Activated naive CD8-positive, alpha-beta T cell treated with anti-CD3 and anti-CD28 coated beads for 36 hours (primary cell): Measurements from ENCODE around the gene ITGAL. TPM values are rescaled to one million over a fixed set of nuclear protein-coding genes. Genes with fewer than 3 reads are reported as not detected.
"Not testable (repeated sequence)": the region's sequence is repeated elsewhere in the genome, so short reads cannot be mapped to it uniquely, and the experiment has no call there.

Experiments
- DNase-seq: peaks from one replicate; pipeline ENCODE4 v3.0.0; 2021
- H3K27ac Mint-ChIP-seq: one replicate; pipeline ENCODE4 v1.8.0; 2022; ENCODE audit warnings: mild to moderate bottlenecking, moderate library complexity, mixed read lengths
- H3K27me3 Mint-ChIP-seq: one replicate; pipeline ENCODE4 v1.8.0; 2022; ENCODE audit warnings: mild to moderate bottlenecking, mixed read lengths
- H3K36me3 Mint-ChIP-seq: one replicate; pipeline ENCODE4 v1.8.0; 2021; ENCODE audit warnings: mild to moderate bottlenecking, mixed read lengths
- H3K4me1 Mint-ChIP-seq: one replicate; pipeline ENCODE4 v1.8.0; 2021; ENCODE audit warnings: mixed read lengths
- H3K4me3 Mint-ChIP-seq: one replicate; pipeline ENCODE4 v1.8.0; 2022; ENCODE audit warnings: mild to moderate bottlenecking, moderate library complexity, mixed read lengths
- H3K9me3 Mint-ChIP-seq: one replicate; pipeline ENCODE4 v1.8.0; 2022; ENCODE audit warnings: mixed read lengths
- total RNA-seq, 2 experiments: library from RNA; stranded (reverse); gene quantifications; one replicate each; pipeline ENCODE4 v1.2.3, GENCODE V29; 2021

Gene ITGAL
- total RNA-seq, 2 experiments from 2014 or later, result 233 to 235 TPM

DNA sequence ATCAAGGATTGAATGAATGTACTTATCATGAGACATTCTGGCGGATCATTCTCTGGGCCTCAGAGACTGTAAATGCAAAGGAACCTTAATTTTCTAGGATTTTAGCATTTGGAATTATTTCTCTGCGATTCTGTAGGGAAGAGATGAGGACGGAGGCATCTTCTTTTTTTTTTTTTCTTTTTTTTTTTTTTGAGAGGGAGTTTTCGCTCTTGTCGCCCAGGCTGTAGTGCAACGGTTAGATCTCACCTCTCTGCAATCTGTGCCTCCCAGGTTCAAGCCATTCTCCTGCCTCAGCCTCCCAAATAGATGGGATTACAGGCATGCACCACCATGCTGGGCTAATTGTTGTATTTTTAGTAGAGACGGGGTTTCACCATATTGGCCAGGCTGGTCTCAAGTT, 2.1 kb downstream of the ITGAL start:
- Mint-ChIP-seq H3K36me3 (peaks cover 61% of the 10 kb centered on the region), H3K4me1 (peaks cover 56% of the 10 kb centered on the region)

DNA sequence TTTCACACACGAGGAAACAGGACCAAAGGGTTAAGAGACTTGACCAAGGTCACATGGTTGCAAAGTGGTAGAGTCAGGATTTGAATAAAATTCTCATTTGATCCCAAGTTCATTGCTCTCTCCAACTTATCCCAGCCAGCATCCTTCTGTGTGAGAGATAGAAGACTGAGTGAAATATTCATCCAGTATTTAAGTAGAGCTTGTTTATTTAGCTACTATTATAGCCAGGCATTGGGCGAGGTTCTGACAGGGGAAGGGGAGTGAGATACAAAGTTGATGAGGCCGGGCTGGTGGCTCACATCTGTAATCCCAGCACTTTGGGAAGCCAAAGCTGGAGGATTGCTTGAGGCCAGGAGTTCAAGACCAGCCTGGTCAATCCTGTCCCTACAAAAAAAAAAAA, 4.4 kb downstream of the ITGAL start:
- Mint-ChIP-seq H3K9me3 (no peaks in the 10 kb centered on the region), H3K4me3 (no peak overlapping the region), H3K27ac (peak overlapping the region; percentile 68)

More for the DNA sequence above, 2.1 kb downstream of the ITGAL start:
- H3K9me3 Mint-ChIP-seq, result no peaks in the 10 kb centered on the region
- H3K27me3 Mint-ChIP-seq, result no peaks in the 10 kb centered on the region
- peak overlapping the region; percentile 82 for H3K27ac Mint-ChIP-seq
- peak overlapping the region; percentile 91 for H3K4me3 Mint-ChIP-seq
- no peak for DNase-seq

GRCh38 chr16:30477773-30478172, 5.2 kb downstream of the ITGAL start:
- peaks cover 53% of the 10 kb centered on the region for H3K4me1 Mint-ChIP-seq

More for the DNA sequence above, 4.4 kb downstream of the ITGAL start:
- Mint-ChIP-seq H3K36me3 (peaks cover 78% of the 10 kb centered on the region), H3K4me1 (peaks cover 53% of the 10 kb centered on the region), H3K27me3 (no peaks in the 10 kb centered on the region)
- no peak for DNase-seq

GRCh38 chr16:30478766-30479478, 6.4 kb downstream of the ITGAL start:
- Mint-ChIP-seq H3K9me3 (no peaks in the 10 kb centered on the region), H3K36me3 (peaks cover 75% of the 10 kb centered on the region), H3K4me1 (peaks cover 57% of the 10 kb centered on the region), H3K27ac (peak overlapping the region; percentile 59), H3K4me3 (no peak overlapping the region), H3K27me3 (no peaks in the 10 kb centered on the region)
- DNase-seq, result no peak

More at GRCh38 chr16:30477773-30478172, 5.2 kb downstream of the ITGAL start:
- H3K36me3 Mint-ChIP-seq, result peaks cover 78% of the 10 kb centered on the region
- H3K27ac Mint-ChIP-seq, result peak overlapping the region; percentile 68
- H3K9me3 Mint-ChIP-seq, H3K4me3 Mint-ChIP-seq, H3K27me3 Mint-ChIP-seq, DNase-seq: not testable (repeated sequence)

DNA sequence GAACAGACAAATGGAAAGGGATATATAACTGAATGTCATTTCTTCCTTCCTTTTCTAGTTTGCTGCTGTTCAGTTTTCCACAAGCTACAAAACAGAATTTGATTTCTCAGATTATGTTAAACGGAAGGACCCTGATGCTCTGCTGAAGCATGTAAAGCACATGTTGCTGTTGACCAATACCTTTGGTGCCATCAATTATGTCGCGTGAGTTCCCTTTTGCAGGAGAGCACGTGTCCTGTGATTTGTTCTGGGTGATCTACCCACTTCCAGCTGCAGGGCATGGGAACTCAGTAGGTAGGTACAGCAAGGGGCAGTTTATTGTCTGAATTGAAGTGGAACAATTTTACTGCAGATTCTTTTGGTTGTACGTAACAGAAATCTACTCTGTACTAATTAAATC, 8.8 kb downstream of the ITGAL start:
- Mint-ChIP-seq H3K27ac (peak overlapping the region; percentile 51), H3K4me1 (peaks cover 49% of the 10 kb centered on the region), H3K9me3 (no peaks in the 10 kb centered on the region), H3K27me3 (no peaks in the 10 kb centered on the region), H3K36me3 (peaks cover 73% of the 10 kb centered on the region), H3K4me3 (no peak overlapping the region)
- DNase-seq, result no peak

DNA sequence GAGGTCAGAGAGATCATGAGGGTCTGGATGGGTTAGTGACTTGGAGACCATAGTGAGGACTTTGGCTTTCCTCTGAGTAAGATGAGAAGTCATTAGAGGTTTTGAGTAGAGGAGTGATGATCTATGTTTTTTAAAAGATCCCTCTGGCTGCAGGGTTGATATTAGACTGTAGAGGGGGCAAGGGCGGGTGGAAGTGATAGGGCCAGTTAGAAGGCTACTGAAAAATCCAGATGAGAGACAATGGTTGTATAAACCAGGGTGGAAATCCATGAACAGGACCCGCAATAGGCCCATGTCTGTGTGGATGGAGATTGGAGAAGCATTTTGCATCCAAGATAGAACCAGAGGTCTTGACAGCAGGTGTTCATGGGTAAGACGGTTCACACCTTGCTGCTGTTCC, 9.8 kb downstream of the ITGAL start:
- DNase-seq, result no peak
- H3K36me3 Mint-ChIP-seq, result peaks cover 66% of the 10 kb centered on the region
- peaks cover 43% of the 10 kb centered on the region for H3K4me1 Mint-ChIP-seq
- peak overlapping the region; percentile 62 for H3K27ac Mint-ChIP-seq
- no peaks in the 10 kb centered on the region for H3K9me3 Mint-ChIP-seq
- H3K27me3 Mint-ChIP-seq, result no peaks in the 10 kb centered on the region
- H3K4me3 Mint-ChIP-seq, result no peak overlapping the region

DNA sequence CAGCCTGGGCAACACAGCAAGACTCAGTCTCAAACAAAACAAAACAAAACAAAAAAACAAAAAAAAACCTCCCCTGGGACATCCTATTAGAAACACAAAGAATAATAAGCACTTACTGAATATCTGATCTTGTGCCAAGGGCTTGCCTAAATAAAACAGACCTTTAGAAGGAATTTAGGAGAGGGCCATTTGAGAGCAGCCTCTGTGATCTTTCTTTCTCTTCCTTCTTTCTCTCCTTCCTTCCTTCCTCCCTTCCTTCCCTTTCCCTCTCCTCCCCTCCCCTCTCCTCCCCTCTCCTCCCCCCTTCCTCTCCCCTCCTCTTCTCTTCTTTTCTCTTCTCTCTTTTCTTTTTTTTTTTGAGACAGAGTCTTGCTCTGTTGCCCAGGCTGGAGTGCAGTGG, 12.3 kb downstream of the ITGAL start:
- H3K4me3 Mint-ChIP-seq, result no peak overlapping the region
- H3K36me3 Mint-ChIP-seq, result peaks cover 68% of the 10 kb centered on the region
- peak overlapping the region; percentile 74 for H3K27ac Mint-ChIP-seq
- no peak for DNase-seq
- no peaks in the 10 kb centered on the region for H3K9me3 Mint-ChIP-seq
- peaks cover 41% of the 10 kb centered on the region for H3K4me1 Mint-ChIP-seq
- no peaks in the 10 kb centered on the region for H3K27me3 Mint-ChIP-seq

- no peak overlapping the region for H3K4me3 Mint-ChIP-seq
- peaks cover 67% of the 10 kb centered on the region for H3K36me3 Mint-ChIP-seq
- H3K27ac Mint-ChIP-seq, result peak overlapping the region; percentile 75
- H3K27me3 Mint-ChIP-seq, result no peaks in the 10 kb centered on the region
- no peak for DNase-seq
- H3K4me1 Mint-ChIP-seq, result peaks cover 41% of the 10 kb centered on the region
- no peaks in the 10 kb centered on the region for H3K9me3 Mint-ChIP-seq
Measured at GRCh38 chr16:30485818-30486436, 13.4 kb downstream of the ITGAL start.

- Mint-ChIP-seq H3K27ac (peak overlapping the region; percentile 58), H3K4me3 (no peak overlapping the region), H3K27me3 (no peaks in the 10 kb centered on the region), H3K4me1 (peaks cover 42% of the 10 kb centered on the region), H3K9me3 (no peaks in the 10 kb centered on the region), H3K36me3 (peaks cover 57% of the 10 kb centered on the region)
- no peak for DNase-seq
Measured at GRCh38 chr16:30488764-30489605, 16.4 kb downstream of the ITGAL start.

DNA sequence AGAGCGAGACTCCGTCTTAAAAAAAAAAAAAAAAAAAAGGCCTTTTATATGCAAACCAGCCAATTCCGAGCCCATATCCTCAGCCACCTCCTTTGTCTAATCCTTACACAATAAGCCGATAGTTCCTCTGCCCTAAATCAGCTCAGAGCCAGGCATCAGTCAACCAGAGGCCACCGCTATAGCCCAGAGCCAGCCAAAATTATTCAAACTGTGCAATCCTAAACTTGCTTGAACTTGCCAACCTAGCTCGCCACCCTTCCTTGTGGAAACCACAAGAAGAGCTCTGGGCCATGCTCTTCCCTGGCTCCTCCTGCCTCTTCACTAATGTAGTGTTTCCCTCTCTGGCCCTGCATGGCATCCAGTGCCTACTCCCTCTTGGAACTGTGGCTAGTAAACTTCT, 17.7 kb downstream of the ITGAL start:
- H3K27me3 Mint-ChIP-seq, result no peaks in the 10 kb centered on the region
- H3K4me3 Mint-ChIP-seq, result no peak overlapping the region
- H3K27ac Mint-ChIP-seq, result peak overlapping the region; percentile 75
- H3K4me1 Mint-ChIP-seq, result peaks cover 38% of the 10 kb centered on the region
- no peak for DNase-seq
- H3K36me3 Mint-ChIP-seq, result peaks cover 57% of the 10 kb centered on the region
- no peaks in the 10 kb centered on the region for H3K9me3 Mint-ChIP-seq

GRCh38 chr16:30491229-30491628, 18.7 kb downstream of the ITGAL start:
- H3K4me1 Mint-ChIP-seq, result peaks cover 34% of the 10 kb centered on the region
- no peaks in the 10 kb centered on the region for H3K9me3 Mint-ChIP-seq
- peak overlapping the region; percentile 75 for H3K27ac Mint-ChIP-seq
- H3K36me3 Mint-ChIP-seq, result peaks cover 56% of the 10 kb centered on the region
- no peaks in the 10 kb centered on the region for H3K27me3 Mint-ChIP-seq
- DNase-seq, result no peak
- no peak overlapping the region for H3K4me3 Mint-ChIP-seq

DNA sequence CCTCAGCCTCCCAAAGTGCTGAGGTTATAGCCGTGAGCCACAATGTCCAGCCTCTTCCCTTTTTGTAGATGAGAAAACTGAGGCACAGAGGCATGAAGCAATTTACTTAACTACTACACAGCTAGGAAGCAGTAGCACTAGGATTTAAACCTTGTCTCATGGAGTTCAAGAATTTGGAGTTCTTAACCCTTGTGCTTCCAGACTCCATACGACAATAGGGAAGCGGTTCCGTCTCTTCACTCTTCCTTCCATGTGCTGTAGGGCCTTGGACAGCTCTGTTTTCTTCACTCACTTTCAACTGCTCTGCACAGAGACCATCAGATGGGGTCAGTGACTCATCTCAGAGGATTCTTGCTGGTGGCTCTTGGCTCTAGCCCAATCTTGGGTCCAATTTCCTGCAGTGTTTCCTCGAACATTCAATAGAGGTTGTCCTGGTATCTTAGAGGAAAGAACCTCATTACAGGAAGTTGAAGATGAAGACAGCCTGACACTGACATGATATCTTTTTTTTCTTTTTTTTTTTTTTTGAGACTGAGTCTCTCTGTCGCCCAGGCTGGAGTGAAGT, 19.3 kb downstream of the ITGAL start:
- DNase-seq, result peak; percentile 37
- Mint-ChIP-seq H3K27ac (peak overlapping the region; percentile 75), H3K4me1 (peaks cover 33% of the 10 kb centered on the region), H3K36me3 (peaks cover 54% of the 10 kb centered on the region), H3K9me3 (no peaks in the 10 kb centered on the region), H3K4me3 (no peak overlapping the region), H3K27me3 (no peaks in the 10 kb centered on the region)

DNA sequence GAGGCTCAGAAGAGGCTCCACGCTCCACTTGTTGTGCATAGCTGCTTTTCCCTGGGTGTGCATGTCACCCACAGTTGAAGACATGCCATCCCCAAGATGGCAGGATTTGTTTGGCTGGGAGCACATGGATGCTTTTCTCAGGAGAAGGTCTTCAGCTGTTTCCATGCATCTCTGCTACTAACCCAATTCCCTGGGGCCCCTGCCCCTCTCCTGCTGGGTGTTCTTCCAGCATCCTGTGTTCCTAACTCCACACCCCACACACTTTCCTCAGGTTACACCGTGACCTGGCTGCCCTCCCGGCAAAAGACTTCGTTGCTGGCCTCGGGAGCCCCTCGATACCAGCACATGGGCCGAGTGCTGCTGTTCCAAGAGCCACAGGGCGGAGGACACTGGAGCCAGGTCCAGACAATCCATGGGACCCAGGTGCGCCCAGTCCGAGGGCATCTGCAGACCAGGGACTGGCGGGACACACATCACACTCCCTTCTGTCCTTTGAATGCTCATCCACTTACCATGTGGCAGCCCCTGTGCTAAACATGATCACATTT, 21.5 kb downstream of the ITGAL start:
- H3K4me3 Mint-ChIP-seq, result no peak overlapping the region
- peaks cover 27% of the 10 kb centered on the region for H3K4me1 Mint-ChIP-seq

DNA sequence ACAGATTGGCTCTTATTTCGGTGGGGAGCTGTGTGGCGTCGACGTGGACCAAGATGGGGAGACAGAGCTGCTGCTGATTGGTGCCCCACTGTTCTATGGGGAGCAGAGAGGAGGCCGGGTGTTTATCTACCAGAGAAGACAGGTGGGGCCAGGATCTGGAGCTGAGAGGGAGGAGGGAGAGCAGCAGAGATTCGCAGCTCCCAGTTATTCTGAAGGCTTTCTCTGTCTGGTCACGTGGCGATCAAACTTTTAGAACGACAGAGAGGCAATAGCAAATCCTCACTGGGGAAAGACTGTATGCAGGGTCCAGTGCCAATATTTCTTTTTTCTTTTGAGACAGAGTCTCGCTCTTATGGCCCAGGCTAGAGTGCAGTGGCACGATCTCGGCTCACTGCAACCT, 22.2 kb downstream of the ITGAL start:
- no peak overlapping the region for H3K4me3 Mint-ChIP-seq
- no peaks in the 10 kb centered on the region for H3K9me3 Mint-ChIP-seq
- peaks cover 24% of the 10 kb centered on the region for H3K4me1 Mint-ChIP-seq
- peaks cover 47% of the 10 kb centered on the region for H3K36me3 Mint-ChIP-seq
- H3K27ac Mint-ChIP-seq, result peak overlapping the region; percentile 26
- no peak for DNase-seq
- H3K27me3 Mint-ChIP-seq, result no peaks in the 10 kb centered on the region

More for the DNA sequence above, 21.5 kb downstream of the ITGAL start:
- Mint-ChIP-seq H3K27me3 (no peaks in the 10 kb centered on the region), H3K9me3 (no peaks in the 10 kb centered on the region), H3K27ac (no peak overlapping the region), H3K36me3 (peaks cover 48% of the 10 kb centered on the region)
- no peak for DNase-seq

DNA sequence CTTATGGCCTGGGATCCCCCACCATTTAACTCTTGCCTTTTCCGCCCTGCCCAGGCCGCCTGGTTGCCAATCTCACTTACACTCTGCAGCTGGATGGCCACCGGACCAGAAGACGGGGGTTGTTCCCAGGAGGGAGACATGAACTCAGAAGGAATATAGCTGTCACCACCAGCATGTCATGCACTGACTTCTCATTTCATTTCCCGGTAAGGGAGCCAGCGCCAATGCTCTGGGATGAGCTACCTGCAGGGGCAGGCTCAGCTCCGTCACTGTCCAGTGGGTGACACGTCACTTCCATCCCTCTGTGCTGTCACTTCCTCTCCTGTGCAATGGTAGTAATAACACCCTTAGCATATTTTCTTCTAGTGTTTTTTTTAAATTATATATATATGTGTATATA, 26.7 kb downstream of the ITGAL start:
- Mint-ChIP-seq H3K4me3 (no peak overlapping the region), H3K4me1 (peaks cover 5% of the 10 kb centered on the region), H3K9me3 (no peaks in the 10 kb centered on the region), H3K27ac (no peak overlapping the region), H3K27me3 (no peaks in the 10 kb centered on the region), H3K36me3 (peaks cover 37% of the 10 kb centered on the region)
- DNase-seq, result no peak
